ENCODE results near the gene CCDC24. TPM values are rescaled to one million over a fixed set of nuclear protein-coding genes. Genes with fewer than 3 reads are reported as not detected.

CCDC24 gene
- total and polyA plus RNA-seq, 2 of the 13 experiments (the other 11 are each of a cell fraction or from before 2014, with no cell fraction given): 1.4 to 2.9 TPM

GRCh38 chr1:43978551-43979260 lies 12.7 kb upstream of the CCDC24 start, which contains the start of gene B4GALT2 (continued):
- TF ChIP-seq ZNF512B (CRISPR knock-in tag; IDR thresholded peaks at IDR 0.05; ENCODE audit: borderline replicate concordance) (0 out of 2 replicates have a peak, but pooled peaks have one; percentile 40), RNF2 (conservative IDR thresholded peaks at IDR 0.05; ENCODE audit: low read depth) (no peak), ZNF263 (CRISPR knock-in tag; IDR thresholded peaks at IDR 0.05) (no peak), ZBTB7B (CRISPR knock-in tag; IDR thresholded peaks at IDR 0.05) (no peak), KLF6 (CRISPR knock-in tag; IDR thresholded peaks at IDR 0.05) (no peak), ZNF784 (CRISPR knock-in tag; IDR thresholded peaks at IDR 0.05; ENCODE audit: borderline replicate concordance) (no peak), ZNF839 (CRISPR knock-in tag; IDR thresholded peaks at IDR 0.05; ENCODE audit: borderline replicate concordance) (no peak), TGIF2 (CRISPR knock-in tag; IDR thresholded peaks at IDR 0.05) (peak; percentile 27; the same call in 1 of the 2 replicates), TFAP4 (IDR thresholded peaks at IDR 0.05; ENCODE audit: borderline replicate concordance, low read depth) (no peak), AKAP8 (CRISPR knock-in tag; IDR thresholded peaks at IDR 0.05) (peak; percentile 88), PHF21A (CRISPR knock-in tag; IDR thresholded peaks at IDR 0.05) (peak; percentile 35; the same call in 1 of the 2 replicates), PRDM15 (CRISPR knock-in tag; IDR thresholded peaks at IDR 0.05) (no peak), HNRNPL (IDR thresholded peaks at IDR 0.05; ENCODE audit: low read depth, low read length) (no peak), SYNCRIP (IDR thresholded peaks at IDR 0.05; ENCODE audit: insufficient read depth, low read depth, low read length) (no peak), SIN3A (IDR thresholded peaks at IDR 0.05; ENCODE audit: borderline replicate concordance, low read depth, low read length) (peak; percentile 33; the same call in 1 of the 2 replicates), ARID4A (CRISPR knock-in tag; IDR thresholded peaks at IDR 0.05; ENCODE audit: borderline replicate concordance) (peak; percentile 40)

All from HepG2 (cell line).